Endodermal cell (in vitro differentiated cells): ENCODE measurements around the gene ADGRG6. TPM values are rescaled to one million over a fixed set of nuclear protein-coding genes. Genes with fewer than 3 reads are reported as not detected.
A peak's percentile ranks its signal among the peaks of the same experiment; 100 is the strongest.

Source experiments
- DNase-seq: peaks from one replicate; pipeline ENCODE4 v3.0.0-alpha.2; 2017
- H3K27ac ChIP-seq: 2 replicates; pipeline ENCODE4 v1.5.1; 2013; ENCODE audit warnings: mild to moderate bottlenecking, low read depth, low read length, moderate library complexity
- H3K27me3 ChIP-seq: 2 replicates; pipeline ENCODE4 v1.6.1; 2013; ENCODE audit warnings: mild to moderate bottlenecking, low read length, moderate library complexity; ENCODE audit not compliant: insufficient read depth, control insufficient read depth, poor library complexity, severe bottlenecking
- H3K36me3 ChIP-seq: 2 replicates; pipeline ENCODE4 v1.7.0; 2013; ENCODE audit warnings: mild to moderate bottlenecking, low read length, moderate library complexity; ENCODE audit not compliant: control insufficient read depth, insufficient read depth
- H3K4me1 ChIP-seq: one replicate; pipeline ENCODE4 v1.7.0; 2013; ENCODE audit warnings: low read length; ENCODE audit not compliant: control insufficient read depth, insufficient read depth
- H3K4me3 ChIP-seq: 2 replicates; pipeline ENCODE4 v1.5.1; 2013; ENCODE audit warnings: mild to moderate bottlenecking, low read length, moderate library complexity
- H3K9ac ChIP-seq: 2 replicates; pipeline ENCODE4 v1.6.1; 2013; ENCODE audit warnings: mild to moderate bottlenecking, low read length, moderate library complexity; ENCODE audit not compliant: poor library complexity, severe bottlenecking; ENCODE audit errors: extremely low read depth
- H3K9me3 ChIP-seq: 2 replicates; pipeline ENCODE4 v1.6.1; 2013; ENCODE audit warnings: mild to moderate bottlenecking, low read length, moderate library complexity; ENCODE audit not compliant: control insufficient read depth
- H3K27ac Mint-ChIP-seq: 2 replicates; pipeline ENCODE4 v1.8.0; 2020; ENCODE audit warnings: mixed read lengths
- H3K27me3 Mint-ChIP-seq: 2 replicates; pipeline ENCODE4 v1.8.0; 2021; ENCODE audit warnings: mild to moderate bottlenecking, mixed read lengths; ENCODE audit not compliant: insufficient read depth
- H3K36me3 Mint-ChIP-seq: 2 replicates; pipeline ENCODE4 v1.8.0; 2020; ENCODE audit warnings: low read depth, mixed read lengths
- H3K4me1 Mint-ChIP-seq: 2 replicates; pipeline ENCODE4 v1.8.0; 2020; ENCODE audit warnings: mixed read lengths
- H3K4me3 Mint-ChIP-seq: 2 replicates; pipeline ENCODE4 v1.8.0; 2020; ENCODE audit warnings: mild to moderate bottlenecking, moderate library complexity, mixed read lengths
- H3K9me3 Mint-ChIP-seq: 2 replicates; pipeline ENCODE4 v1.8.0; 2020; ENCODE audit warnings: mild to moderate bottlenecking, mixed read lengths
- WGBS, 2 experiments: methylation state at CpG; one replicate each; pipeline versions ENCODE4 v1.1.5 to v1.1.7; 2013; ENCODE audit warnings: missing lambda C conversion rate in 2 of 2, mixed read lengths in 1 of 2; ENCODE audit not compliant: insufficient coverage in 1 of 2, insufficient read length in 1 of 2; 5-methylcytosine and 5-hydroxymethylcytosine counted together
- total RNA-seq, 2 donors: library from RNA; stranded (reverse); fragmentation: NEBNext Ultra II Directional in 1 of 2; extraction: Animal tissue kit (Norgen Biotek cat#: 25700) in 1 of 2; gene quantifications; 2 replicates in 1 of 2; 3 replicates in 1 of 2; pipeline ENCODE4 v1.2.1, GENCODE V29; 2021
- TF ChIP-seq, protein P1 (sequence below): fragments of 200-600 bp; sonication (generic); conservative IDR thresholded peaks from 2 replicates; pipeline ENCODE4 v1.5.0; 2021; ENCODE audit warnings: antibody characterized with exemption, mild to moderate bottlenecking

ADGRG6 gene
- total RNA-seq, 2 donors from 2014 or later, result 20.4 to 26.8 TPM

DNA sequence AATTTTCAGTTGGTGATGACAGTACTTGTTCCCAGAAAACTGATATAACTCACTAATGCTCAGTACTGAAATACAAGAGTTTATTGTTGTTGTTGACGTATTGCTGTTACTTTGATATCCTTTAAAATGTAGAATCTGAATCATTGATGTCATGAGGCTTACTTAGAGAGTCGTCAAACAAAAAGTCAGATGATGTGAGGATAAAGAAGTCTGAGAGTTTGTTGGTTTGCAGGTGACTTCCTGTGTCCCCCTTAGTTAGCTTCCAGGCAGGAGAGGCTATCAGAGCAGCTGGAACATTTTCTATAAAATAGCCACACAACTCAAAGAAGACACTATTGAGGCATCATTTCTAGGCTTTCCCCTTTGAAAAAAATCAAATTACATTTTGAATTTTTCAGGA lies 97.9 kb downstream of the ADGRG6 start:
- H3K36me3 ChIP-seq, result no peaks in the 10 kb centered on the region
- H3K4me1 ChIP-seq, result no peaks in the 10 kb centered on the region
- Mint-ChIP-seq H3K9me3 (no peaks in the 10 kb centered on the region), H3K27ac (no peak overlapping the region), H3K4me1 (peaks cover 7% of the 10 kb centered on the region), H3K36me3 (no peaks in the 10 kb centered on the region), H3K27me3 (no peaks in the 10 kb centered on the region), H3K4me3 (no peak overlapping the region)
- TF ChIP-seq, protein P1, sequence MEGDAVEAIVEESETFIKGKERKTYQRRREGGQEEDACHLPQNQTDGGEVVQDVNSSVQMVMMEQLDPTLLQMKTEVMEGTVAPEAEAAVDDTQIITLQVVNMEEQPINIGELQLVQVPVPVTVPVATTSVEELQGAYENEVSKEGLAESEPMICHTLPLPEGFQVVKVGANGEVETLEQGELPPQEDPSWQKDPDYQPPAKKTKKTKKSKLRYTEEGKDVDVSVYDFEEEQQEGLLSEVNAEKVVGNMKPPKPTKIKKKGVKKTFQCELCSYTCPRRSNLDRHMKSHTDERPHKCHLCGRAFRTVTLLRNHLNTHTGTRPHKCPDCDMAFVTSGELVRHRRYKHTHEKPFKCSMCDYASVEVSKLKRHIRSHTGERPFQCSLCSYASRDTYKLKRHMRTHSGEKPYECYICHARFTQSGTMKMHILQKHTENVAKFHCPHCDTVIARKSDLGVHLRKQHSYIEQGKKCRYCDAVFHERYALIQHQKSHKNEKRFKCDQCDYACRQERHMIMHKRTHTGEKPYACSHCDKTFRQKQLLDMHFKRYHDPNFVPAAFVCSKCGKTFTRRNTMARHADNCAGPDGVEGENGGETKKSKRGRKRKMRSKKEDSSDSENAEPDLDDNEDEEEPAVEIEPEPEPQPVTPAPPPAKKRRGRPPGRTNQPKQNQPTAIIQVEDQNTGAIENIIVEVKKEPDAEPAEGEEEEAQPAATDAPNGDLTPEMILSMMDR, result no peak
- H3K9me3 ChIP-seq, result no peaks in the 10 kb centered on the region
- no peak overlapping the region for H3K27ac ChIP-seq
- 73 to 84% methylated on average over 2 of the region's 2 CpGs for WGBS, 2 experiments
- H3K27me3 ChIP-seq, result no peaks in the 10 kb centered on the region
- no peak for DNase-seq
- no peak overlapping the region for H3K9ac ChIP-seq
- no peak overlapping the region for H3K4me3 ChIP-seq

DNA sequence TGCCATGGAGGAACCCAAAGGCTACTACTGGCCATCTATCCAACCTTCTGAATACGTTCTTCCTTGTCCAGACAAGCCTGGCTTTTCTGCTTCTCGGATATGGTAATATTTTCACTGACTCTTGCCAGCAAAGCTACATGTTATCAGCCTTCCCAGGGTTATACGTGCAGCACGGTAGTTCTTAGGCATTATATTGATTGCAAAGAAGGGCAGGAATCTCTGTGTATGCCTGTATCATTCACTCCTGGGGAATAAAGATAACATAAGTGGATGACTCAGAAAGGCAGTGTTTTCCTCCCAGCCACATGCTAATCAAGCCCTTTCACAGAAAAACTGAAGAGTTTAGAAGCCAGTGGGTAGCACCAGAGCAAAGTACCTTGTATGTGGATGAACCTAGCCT lies 98.7 kb downstream of the ADGRG6 start:
- Histone ChIP-seq H3K9me3 (no peaks in the 10 kb centered on the region), H3K27ac (no peak overlapping the region), H3K27me3 (no peaks in the 10 kb centered on the region), H3K9ac (no peak overlapping the region), H3K36me3 (no peaks in the 10 kb centered on the region), H3K4me3 (no peak overlapping the region), H3K4me1 (no peaks in the 10 kb centered on the region)
- Mint-ChIP-seq H3K9me3 (no peaks in the 10 kb centered on the region), H3K4me3 (no peak overlapping the region), H3K27me3 (no peaks in the 10 kb centered on the region), H3K36me3 (no peaks in the 10 kb centered on the region), H3K27ac (no peak overlapping the region), H3K4me1 (peaks cover 7% of the 10 kb centered on the region)
- WGBS, 2 experiments, result 62 to 71% methylated on average over 4 of the region's 4 CpGs
- peak; percentile 51 for DNase-seq
- TF ChIP-seq, protein P1, result no peak

DNA sequence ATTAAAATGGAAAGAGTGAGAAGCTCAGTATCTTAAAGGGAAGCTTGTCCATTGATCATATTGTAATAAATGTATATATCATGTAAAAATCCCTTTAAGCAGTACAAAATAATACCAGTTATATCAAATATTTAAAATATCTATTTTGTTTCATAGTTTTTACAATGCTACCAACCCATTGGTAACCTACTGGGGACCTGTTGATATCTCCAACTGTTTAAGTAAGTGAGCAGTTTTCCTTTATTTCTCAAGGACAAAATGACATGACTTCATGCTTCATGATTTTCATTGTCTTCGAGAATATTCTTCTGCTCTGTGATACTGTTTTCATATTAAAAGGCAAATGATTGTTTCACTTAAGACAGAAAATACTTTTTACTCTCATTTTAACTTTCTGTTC lies 100.0 kb downstream of the ADGRG6 start:
- Histone ChIP-seq H3K27me3 (no peaks in the 10 kb centered on the region), H3K4me3 (no peak overlapping the region), H3K9ac (no peak overlapping the region), H3K27ac (no peak overlapping the region), H3K9me3 (no peaks in the 10 kb centered on the region), H3K4me1 (no peaks in the 10 kb centered on the region), H3K36me3 (no peaks in the 10 kb centered on the region)
- H3K27me3 Mint-ChIP-seq, result no peaks in the 10 kb centered on the region
- no peak overlapping the region for H3K27ac Mint-ChIP-seq
- no peak overlapping the region for H3K4me3 Mint-ChIP-seq
- H3K4me1 Mint-ChIP-seq, result peaks cover 7% of the 10 kb centered on the region
- H3K36me3 Mint-ChIP-seq, result no peaks in the 10 kb centered on the region
- DNase-seq, result no peak
- no peaks in the 10 kb centered on the region for H3K9me3 Mint-ChIP-seq
- TF ChIP-seq, protein P1, result no peak
- 100% methylated on average over 1 of the region's 1 CpG; no CpG with 5 or more reads in 1 of the 2 experiments for WGBS, 2 experiments
